Bone marrow (tissue), 2 donors: ENCODE data around the gene STAG1.
"Not testable (repeated sequence)": the region's sequence is repeated elsewhere in the genome, so short reads cannot be mapped to it uniquely, and the experiment has no call there.

Experiments
- DNase-seq, 2 donors: peaks; one replicate each; lab custom pipeline; 2025; lab: John Stamatoyannopoulos, UW

STAG1 gene

DNA sequence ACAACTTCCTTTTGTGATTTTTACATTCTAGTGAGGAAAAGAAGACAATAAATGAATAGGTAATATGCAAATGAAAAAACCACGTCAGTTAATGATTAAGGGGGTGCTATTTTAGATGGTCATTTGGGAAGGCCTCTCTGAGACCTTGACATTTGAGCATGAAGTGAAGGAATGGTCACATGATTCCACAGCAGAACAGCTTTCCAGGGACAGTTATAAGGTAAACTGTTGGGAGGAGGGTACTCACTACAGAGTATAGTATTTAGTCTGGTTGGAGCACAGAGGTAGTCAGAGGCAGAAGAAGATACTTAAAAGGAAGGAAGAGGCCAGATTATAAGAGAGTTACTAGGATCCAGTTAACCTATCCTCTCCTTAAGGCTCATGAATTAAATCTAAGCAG is 246.5 kb downstream of the STAG1 start:
- DNase-seq = no peak

DNA sequence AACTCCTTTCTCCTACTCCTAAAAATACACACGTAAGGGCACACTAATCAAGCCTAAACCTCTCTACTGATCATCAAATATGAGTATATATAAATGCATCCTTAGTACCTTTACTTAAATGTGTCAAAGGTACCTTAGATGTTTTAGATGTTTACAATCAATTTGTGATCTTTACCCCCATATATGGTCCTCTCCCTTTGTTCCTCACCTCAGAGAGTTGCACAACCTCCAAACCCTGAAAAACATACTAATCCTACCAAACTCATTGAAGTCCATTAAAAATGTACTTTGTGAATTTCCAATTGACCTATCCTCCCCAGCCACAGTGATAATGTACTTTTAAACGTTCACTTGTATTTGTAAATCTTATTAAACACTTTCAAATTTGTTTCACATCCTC is 249.1 kb downstream of the STAG1 start:
- no peak for DNase-seq

DNA sequence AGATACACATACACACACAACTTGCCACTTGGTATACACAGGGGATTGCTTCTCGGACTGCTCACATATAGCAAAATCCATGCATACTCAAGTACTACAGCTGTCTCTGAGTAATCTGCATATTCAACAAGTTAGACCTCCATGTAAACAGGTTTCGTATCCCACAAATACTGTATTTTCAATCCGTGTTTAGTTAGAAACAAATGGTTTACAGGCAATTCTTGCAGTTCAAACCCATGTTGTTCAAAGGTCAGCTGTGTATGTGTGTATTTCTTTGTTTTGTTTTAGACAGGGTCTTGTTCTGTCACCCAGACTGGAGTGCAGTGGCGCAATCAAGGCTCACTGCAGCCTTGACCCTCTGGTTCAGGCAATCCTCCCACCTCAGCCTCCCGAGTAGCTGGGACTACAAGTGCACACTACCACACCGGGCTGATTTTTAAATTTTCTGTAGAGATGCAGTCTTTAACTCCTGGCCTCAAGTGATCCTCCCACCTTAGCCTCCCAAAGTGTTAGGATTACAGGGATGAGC is 253.2 kb downstream of the STAG1 start:
- DNase-seq = no peak

DNA sequence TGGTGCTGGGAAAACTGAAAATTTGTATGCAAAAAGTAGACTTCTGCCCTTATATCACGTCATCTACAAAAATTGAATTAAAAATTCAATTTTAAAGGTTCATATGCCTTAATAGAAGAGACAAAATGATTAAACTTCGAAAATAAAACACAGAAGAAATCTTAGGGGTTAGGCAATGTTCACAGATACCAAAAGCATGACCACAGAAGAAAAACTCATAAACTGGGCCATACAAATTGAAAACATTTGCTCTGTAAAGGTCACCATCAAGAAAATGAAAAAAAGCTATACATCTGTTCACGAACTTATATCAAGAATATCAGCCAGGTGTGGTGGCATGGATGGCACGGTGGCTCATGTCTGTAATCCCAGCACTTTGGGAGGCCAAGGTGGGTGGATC is 257.0 kb downstream of the STAG1 start:
- DNase-seq = no peak

DNA sequence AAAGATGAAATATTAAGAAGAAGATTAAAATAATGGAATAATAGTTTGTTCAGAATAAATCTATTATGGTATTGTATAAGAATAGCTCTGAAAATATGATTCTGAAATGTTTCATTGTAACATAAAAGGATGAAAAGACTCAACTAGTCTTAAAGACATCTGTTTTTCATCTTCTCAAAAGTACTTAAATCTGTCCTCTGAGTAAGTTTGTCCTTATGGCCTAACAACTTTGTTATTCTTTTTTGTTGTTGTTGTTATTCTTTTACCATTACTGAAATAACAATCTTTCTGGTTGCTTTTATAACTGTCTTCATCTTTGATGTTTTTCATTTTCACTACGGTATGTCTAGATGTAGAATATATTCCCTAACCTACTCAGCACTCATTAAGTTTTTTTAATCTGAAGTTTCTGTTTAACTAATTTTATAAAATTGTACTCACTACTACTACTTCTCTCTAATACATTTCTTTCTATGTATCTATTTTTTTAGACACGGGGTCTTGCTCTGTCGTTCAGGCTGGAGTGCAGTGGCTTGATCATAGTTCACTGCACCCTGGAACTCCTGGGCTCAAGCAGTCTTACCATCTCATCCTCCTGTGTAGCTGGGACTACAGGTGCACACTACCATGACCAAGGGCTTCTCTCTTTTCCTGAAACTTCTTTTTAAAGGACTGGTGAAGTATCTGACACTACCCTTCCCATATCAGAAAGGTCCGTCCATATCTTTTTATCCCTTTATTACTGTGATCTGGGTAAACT is 261.4 kb downstream of the STAG1 start:
- DNase-seq = no peak

DNA sequence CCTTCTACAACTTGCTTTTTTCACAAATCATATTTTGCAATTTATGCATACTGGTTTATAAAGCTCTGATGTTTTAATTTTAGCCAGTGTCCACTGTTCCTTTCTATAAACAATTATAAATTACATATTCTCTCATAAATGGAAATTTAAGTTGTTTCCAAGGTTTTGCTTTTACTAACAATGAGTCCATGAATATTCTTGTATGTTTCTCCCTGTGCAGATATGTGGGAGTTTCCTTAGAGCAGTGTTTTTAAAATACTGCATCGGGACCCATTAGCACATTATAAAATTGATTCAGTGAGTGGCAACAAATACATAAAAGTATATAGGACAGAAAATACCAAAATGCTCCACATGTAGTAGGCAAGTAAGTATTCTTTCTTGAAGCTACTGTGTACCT is 266.4 kb downstream of the STAG1 start:
- no peak for DNase-seq

DNA sequence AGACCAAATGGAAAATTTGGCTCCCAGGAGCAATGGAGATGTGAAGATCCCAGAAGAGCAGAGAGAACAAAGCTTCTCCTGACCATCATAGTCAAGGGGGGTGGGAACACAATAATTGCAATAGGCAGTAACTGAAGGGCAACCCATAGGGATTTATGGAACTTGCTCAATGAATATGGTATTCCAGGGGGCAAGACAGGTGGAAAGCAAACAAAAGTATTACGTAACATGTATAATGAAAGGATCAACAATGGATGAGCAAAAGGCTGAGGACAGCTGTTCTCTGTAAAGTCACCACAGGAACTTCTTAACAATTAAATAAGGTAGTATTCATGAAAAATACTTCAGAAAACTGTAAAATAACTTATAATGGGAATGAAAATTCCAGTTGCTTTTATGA is 275.9 kb downstream of the STAG1 start:
- no peak for DNase-seq

DNA sequence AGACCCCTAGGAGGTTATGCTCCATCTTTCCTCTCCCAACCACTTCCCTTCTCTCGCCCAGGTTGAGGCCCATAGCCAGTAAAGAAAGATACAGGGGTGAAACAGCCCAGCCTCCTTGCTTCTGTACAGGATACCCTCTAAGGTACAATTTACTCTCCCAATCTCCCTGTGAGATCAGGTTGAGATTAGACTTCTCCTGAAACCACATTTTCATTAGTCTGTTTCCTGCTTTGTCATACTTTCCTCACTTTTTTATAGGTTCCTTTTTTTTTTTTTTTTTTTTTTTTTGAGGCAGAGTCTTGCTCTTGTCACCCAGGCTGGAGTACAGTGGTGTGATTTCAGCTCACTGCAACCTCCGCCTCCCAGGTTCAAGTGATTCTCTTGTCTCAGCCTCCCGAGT is 277.3 kb downstream of the STAG1 start:
- not testable (repeated sequence) for DNase-seq

DNA sequence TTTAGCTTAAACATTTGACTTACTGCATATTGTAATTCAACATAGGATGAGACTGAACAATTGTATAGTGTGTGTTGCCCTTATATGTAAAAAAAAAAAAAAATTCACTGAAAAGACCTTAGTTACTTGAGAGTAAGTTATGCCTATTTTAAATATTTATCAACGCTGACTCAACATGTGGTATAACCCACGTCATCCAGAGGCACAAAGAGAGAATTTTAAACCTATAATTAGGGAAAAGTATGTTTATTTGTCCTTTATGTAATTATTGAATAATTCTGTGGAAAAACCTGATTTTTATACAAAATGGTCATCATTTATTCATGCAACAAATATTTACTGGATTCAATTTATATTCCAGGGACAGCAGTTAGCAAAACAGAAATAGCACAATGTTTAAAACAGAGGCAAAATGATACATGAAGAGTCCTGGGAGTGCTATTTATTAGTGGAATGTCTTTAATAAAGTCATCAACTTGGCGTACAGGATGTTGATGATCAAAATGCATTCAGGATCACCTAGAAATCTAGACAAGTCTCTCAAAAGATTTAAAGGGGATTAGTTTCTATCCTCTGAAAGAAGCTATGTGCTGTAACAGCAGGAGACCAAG is 278.4 kb downstream of the STAG1 start:
- no peak for DNase-seq

DNA sequence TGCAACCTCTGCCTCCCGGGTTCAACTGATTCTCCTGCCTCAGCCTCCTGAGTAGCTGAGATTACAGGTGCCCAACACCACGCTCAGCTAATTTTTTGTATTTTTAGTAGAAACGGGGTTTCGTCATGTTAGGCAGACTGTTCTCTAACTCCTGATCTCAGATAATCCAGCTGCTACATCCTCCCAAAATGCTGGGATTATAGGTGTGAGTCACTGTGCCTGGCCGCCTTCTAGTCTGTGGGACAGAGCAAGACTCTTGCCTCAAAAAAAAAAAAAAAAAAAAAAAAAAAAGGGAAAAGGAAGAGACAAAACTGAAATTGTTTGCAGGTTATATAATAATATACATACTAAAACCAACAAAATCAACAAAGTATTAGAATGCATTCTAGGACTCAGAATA is 286.9 kb downstream of the STAG1 start:
- no peak for DNase-seq

DNA sequence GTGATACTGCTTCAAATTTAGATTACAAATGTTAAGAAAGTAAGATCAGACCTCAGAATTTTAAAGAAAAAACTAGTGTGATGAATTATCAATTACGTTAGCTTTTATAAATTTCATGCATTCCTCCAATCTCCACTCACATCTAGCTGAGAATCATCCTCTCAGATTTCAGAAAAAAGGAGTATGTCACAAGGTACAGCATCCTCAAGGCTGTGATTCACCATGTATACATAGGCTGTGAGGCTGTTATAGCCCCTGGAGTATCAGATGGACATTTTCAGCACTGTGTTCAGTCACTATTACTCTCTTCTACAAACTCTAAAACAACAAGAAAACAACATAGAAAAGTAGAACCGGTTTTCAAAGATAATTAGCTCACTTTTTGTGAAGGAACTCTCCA is 287.7 kb downstream of the STAG1 start:
- no peak for DNase-seq

DNA sequence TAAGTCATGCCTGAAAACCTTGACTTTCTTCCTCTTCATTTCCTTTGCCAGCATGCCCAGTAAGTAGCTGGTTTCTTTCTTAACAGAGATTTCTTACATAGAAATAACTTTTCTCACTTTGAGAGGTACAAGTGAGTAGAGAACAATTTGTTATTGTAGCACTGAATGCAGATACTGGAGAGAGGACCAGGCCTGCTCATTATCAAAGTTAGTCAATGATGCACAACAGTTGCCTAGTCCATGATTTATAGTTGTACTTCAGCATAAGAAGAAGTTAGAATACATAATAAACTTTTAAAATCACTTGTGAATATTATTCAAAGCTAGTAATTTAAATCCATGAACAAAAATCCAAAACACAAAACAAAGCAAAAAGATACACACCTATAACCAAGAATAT is 289.0 kb downstream of the STAG1 start:
- DNase-seq = no peak

DNA sequence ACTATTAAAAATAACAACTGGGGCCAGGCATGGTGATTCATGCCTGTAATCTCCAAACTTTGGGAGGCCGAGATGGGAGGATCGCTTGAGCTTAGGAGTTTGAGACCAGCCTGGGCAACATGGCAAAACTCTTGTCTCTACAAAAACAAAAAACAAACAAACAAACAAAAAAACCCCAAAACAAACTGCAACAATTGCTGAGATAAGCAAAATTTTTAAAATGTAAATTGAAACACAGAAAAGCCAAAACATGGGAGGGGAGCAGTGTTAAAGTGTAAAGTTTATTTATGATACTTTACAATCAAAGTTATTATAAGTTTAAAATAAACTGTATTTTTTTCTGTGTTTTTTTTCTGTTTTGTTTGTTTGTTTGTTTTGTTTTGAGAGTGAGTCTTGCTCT is 294.4 kb downstream of the STAG1 start:
- no peak for DNase-seq

DNA sequence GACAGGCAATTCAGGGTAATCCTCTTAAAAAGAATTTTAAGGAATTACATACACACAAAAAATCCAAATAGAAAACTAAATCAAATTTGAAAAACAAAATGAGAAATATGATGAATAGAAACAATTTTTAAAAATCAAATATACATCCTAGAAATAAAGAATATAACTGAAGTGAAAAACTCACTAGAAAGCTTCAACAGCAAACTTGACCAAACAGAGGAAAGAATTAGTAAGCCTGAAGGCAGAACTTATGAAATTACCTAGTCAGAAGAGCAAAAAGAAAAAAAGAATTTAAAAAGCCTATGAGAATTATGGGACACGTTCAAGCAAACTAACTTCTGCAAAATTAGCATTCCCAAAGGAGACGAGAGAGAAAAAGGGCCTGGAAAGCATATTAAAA is 296.0 kb downstream of the STAG1 start:
- no peak for DNase-seq

DNA sequence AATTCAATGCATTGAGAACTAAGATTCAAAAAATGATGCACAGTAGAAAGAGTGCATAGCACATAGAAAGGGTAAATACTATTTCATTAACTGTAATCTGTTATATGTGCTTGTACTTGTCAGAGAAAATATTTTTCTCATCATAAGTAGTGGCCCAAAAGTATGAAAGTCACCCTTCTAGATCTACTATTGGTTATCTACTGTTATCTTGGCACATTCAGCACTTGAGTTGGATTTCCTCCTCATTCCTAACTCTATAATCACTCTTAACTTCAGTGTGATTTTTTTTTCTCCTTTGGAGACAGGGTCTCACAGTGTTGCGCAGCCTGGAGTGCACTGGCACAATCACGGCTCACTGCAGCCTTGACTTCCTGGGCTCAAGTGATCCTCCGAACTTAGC is 307.6 kb downstream of the STAG1 start:
- no peak for DNase-seq

DNA sequence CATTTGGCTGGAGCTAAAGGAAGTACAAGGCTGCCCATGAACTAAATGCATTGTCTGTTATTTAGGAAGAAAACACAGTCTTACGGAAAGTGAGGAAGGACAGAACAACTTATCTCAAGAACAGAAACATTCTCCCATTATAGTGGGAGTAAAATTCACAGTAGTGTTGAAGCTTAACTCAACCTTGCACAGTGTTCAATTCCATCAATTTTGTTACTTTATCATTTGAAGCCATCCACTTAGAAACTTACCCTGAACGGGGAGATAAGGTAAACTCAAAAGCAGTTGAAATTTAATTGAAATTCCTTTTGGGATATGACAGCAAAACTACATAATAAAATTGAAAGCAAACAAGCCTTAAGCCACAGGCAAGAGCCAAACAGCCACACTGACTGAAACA is 315.1 kb downstream of the STAG1 start:
- DNase-seq = no peak

DNA sequence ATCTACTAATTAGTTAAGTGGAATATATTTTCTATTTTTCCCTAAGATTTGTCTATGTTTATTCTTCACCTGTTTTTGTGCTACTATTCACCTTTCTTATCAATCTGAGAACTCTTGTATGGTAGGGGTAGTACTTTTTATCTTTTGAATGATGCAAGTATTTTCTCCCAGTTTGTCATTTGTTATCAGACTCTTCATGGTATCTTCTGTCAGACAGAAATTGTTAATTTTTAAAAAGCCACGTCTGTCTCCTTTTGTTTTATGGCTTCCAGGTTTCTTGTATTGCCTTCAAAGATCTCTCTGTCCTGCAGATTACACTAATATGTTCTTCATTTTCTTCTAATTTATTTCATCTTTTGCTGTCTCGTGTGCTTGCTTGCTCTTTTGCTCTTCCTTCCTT is 317.7 kb downstream of the STAG1 start:
- no peak for DNase-seq

DNA sequence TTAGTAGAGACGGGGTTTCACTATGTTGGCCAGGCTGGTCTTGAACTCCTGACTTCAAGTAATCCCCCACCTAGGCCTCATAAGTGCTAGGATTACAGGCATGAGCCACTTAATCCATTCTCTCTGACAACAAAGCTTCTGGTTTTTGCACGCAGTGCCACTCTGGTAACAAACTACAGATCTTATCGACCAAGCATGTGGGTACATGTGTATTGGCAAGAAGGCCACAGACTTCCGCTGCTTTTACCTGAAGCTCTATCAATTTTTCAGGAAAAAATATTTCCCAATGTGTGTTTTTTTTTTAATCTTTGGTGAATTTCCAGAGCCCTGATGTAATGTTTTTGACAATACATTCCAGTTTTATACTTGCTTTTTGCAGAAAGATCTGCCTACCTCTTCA is 319.5 kb downstream of the STAG1 start:
- no peak for DNase-seq

DNA sequence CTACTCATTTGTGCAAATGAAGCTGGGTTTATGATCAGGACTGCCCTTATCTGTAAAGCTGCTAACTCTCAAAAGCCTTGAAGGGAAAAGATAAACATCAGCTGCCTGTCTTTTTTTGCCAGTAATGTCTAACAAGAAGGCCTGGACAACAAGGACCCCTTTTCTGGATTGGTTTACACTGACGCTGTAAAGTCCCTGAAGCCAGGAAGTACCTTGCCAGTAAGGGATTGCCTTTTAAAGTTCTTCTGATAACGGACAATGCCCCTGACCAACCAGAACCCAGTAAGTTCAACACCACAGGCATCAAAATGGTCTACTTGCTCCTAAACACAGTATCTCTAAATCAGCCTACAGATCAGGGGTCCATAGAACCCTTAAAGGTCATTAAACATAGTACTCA is 324.0 kb downstream of the STAG1 start:
- DNase-seq = no peak

DNA sequence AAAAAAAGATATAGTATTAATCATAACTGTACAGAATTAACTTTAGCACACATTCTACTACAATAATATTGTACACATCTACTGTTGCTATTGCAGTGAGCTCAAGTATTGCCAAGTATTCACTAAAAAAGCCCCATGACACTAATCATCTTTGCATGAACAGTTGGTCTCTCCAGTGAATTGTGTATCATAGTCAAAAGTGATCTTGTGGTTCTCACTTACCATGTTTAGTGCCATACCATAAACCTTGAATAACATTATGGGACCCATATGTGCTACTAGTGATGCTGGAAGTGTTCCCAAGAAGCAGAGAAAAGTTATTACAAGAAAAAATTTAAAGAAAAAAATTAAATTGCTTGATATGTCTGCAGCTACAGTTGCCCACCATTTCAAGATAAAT is 324.9 kb downstream of the STAG1 start:
- no peak for DNase-seq

DNA sequence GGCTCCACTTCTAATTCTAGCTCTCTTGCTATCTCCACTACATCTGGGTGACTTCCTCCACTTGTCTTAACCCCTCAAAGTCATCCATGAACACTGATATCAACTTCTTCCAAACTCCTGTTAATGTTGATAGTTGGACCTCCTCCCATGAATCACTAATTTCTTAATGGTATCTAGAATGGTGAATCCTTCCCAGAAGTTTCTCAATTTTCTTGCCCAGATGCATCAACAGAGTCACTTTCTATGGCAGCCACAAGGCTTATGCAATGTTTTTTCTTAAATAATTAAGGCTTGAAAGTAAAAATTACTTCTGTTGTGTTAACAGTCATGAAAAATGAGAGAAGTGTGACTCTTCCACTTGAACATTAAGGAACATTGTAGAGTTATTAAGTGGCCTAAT is 337.7 kb downstream of the STAG1 start:
- no peak for DNase-seq

DNA sequence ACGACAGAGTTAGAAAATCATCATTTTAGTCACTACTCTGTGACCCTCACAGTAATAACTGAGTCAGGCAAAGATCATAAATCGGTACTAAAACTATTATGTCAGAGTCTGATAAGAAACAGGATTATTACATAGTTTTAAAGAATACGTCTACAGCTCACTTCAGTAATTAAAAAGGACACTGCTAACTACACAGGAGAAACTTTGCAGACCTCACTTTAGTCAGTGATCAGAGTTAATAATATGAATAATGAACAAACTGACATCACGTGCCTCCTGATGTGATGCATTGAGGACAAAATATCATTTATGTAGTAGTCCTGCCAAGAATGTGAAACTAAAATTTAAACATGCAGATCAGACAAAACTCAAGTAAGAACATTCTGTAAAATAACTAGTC is 339.9 kb downstream of the STAG1 start:
- no peak for DNase-seq

DNA sequence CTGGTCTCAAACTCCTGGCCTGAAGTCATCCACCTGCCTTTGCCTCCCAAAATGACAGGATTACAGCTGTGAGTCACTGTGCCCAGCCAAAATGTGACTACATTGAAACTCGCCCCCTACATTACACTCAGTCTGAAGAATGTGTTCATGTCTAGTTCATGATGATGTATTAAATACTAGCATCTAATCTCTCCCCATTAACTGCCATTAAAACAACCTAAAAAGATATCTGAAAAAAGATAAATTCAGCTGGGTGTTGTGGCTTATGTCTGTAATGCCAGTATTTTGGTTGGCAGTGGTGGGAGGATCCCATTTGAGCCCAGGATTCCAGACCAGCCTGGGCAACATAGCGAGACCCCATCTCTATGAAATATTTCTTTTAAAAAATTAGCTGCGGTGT is 342.6 kb downstream of the STAG1 start:
- no peak for DNase-seq

DNA sequence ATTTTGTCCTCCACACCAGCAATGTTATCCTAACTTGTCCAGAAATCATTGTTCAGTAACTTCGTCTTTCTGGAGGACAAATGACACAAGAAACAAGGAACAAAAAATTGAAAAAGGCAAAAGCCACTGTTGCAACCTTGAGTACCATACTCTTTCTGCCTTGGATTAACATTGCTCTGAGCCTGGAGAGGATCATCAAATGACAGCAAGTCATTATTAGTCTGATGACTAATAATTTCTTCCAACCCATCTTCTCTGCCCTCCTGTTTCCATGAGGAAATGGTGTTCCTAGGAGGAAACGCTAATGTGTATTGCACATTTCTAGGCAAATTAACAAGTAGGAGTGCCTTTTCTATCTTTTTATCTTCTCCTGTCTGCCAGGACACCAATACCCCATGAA is 348.1 kb downstream of the STAG1 start:
- no peak for DNase-seq
